Activated B cell treated with CpG ODN at 0.5 μM for 24 hours (primary cell): ENCODE data around the gene RPL39L. TPM values are rescaled to one million over a fixed set of nuclear protein-coding genes. Genes with fewer than 3 reads are reported as not detected.

ENCODE experiments used
- ATAC-seq: fragments of 200-7000 bp; cut with Tn5 transposase; one replicate; pipeline ENCODE4 v1.10.0; 2021; ENCODE audit warnings: low read depth, mild to moderate bottlenecking, moderate library complexity
- CTCF ChIA-PET: fragments of 350-600 bp; sonication (Branson Sonifier 250); formaldehyde crosslinking; loops from one replicate; lab custom pipeline; 2021; ENCODE audit warnings: antibody characterized with exemption; lab: Charles Lee
- POLR2A ChIA-PET: fragments of 350-600 bp; sonication (Branson Sonifier 250); formaldehyde crosslinking; loops from one replicate; lab custom pipeline; 2021; ENCODE audit warnings: antibody characterized with exemption; lab: Charles Lee
- DNase-seq: peaks from one replicate; pipeline ENCODE4 v3.0.0; 2022
- H3K27ac Mint-ChIP-seq: one replicate; pipeline ENCODE4 v1.8.0; 2020; ENCODE audit warnings: mixed read lengths
- H3K27me3 Mint-ChIP-seq: one replicate; pipeline ENCODE4 v1.8.0; 2021; ENCODE audit warnings: mixed read lengths
- H3K36me3 Mint-ChIP-seq: one replicate; pipeline ENCODE4 v1.8.0; 2021; ENCODE audit warnings: low read depth, mixed read lengths
- H3K4me1 Mint-ChIP-seq: one replicate; pipeline ENCODE4 v1.8.0; 2021; ENCODE audit warnings: mixed read lengths
- H3K4me3 Mint-ChIP-seq: one replicate; pipeline ENCODE4 v1.8.0; 2020; ENCODE audit warnings: mild to moderate bottlenecking, mixed read lengths
- H3K9me3 Mint-ChIP-seq: one replicate; pipeline ENCODE4 v1.8.0; 2020; ENCODE audit warnings: mixed read lengths
- CTCF ChIP-seq: fragments of 200-600 bp; IDR thresholded peaks from one replicate; pipeline ENCODE4 v1.8.0; 2022; ENCODE audit warnings: antibody characterized with exemption, mild to moderate bottlenecking
- intact Hi-C: fragments of 100-400 bp; cut with micrococcal nuclease; formaldehyde crosslinking; loops from one replicate; pipeline ENCODE4 v1.15.1; 2024
- total RNA-seq: library from RNA; stranded (reverse); gene quantifications from 2 replicates; pipeline ENCODE4 v1.2.3, GENCODE V29; 2022

Gene RPL39L
- total RNA-seq, 1 donor from 2014 or later, result 4.7 TPM

GRCh38 chr3:187076297-187076696 is 63.0 kb downstream of the RPL39L start:
- H3K4me3 Mint-ChIP-seq, result no peak overlapping the region
- H3K4me1 Mint-ChIP-seq, result peaks cover 23% of the 10 kb centered on the region
- ChIA-PET CTCF (no interaction called here), POLR2A (interaction anchor here (0.5 kb wide), 1 partner anchor 9 kb away, joined by 6 read pairs; no protein-coding TSS in a partner anchor)
- H3K36me3 Mint-ChIP-seq, result peaks cover 84% of the 10 kb centered on the region
- ATAC-seq (no peak), DNase-seq (no peak)
- intact Hi-C loops, result no loop called here
- no peaks in the 10 kb centered on the region for H3K9me3 Mint-ChIP-seq
- H3K27ac Mint-ChIP-seq, result peak overlapping the region; percentile 62
- TF ChIP-seq CTCF, result no peak
- H3K27me3 Mint-ChIP-seq, result no peaks in the 10 kb centered on the region

- no peak for ATAC-seq
- Mint-ChIP-seq H3K4me3 (no peak overlapping the region), H3K36me3 (peaks cover 93% of the 10 kb centered on the region), H3K9me3 (no peaks in the 10 kb centered on the region), H3K27me3 (no peaks in the 10 kb centered on the region), H3K4me1 (peaks cover 35% of the 10 kb centered on the region), H3K27ac (no peak overlapping the region)
- no peak for TF ChIP-seq CTCF
- ChIA-PET POLR2A (interaction anchor here (0.7 to 1.4 kb wide), 2 partner anchors 9 to 1115 kb away, joined by 3 to 10 read pairs; no protein-coding TSS in a partner anchor), CTCF (interaction anchor here (1.8 kb wide), 1 partner anchor 226 kb away, joined by 5 read pairs; no protein-coding TSS in a partner anchor)
- intact Hi-C loops, result no loop called here
- no peak for DNase-seq
Observed at GRCh38 chr3:187074846-187075245, 64.5 kb downstream of the RPL39L start.

GRCh38 chr3:187073581-187074098 is 65.7 kb downstream of the RPL39L start:
- intact Hi-C loops, result loop anchor here (2.0 kb wide), 1 partner anchor 15 kb away; no protein-coding TSS in a partner anchor
- CTCF ChIA-PET, result interaction anchor here (0.9 to 1.8 kb wide), 2 partner anchors 29 to 224 kb away, joined by 3 to 5 read pairs; no protein-coding TSS in a partner anchor
- DNase-seq (no peak), ATAC-seq (no peak)
- Mint-ChIP-seq H3K27me3 (no peaks in the 10 kb centered on the region), H3K4me3 (no peak overlapping the region), H3K27ac (peak overlapping the region; percentile 82), H3K36me3 (peaks cover 95% of the 10 kb centered on the region), H3K4me1 (peaks cover 47% of the 10 kb centered on the region), H3K9me3 (no peaks in the 10 kb centered on the region)
- no peak for TF ChIP-seq CTCF
- POLR2A ChIA-PET, result interaction anchor here (1.4 kb wide), 1 partner anchor 8 kb away, joined by 10 read pairs; no protein-coding TSS in a partner anchor

GRCh38 chr3:187072511-187072910 is 66.8 kb downstream of the RPL39L start:
- Mint-ChIP-seq H3K27ac (peak overlapping the region; percentile 82), H3K36me3 (peaks cover 95% of the 10 kb centered on the region), H3K27me3 (no peaks in the 10 kb centered on the region), H3K4me1 (peaks cover 58% of the 10 kb centered on the region), H3K9me3 (no peaks in the 10 kb centered on the region), H3K4me3 (peak overlapping the region; percentile 52)
- CTCF ChIA-PET, result interaction anchor here (1.3 kb wide), 1 partner anchor 223 kb away, joined by 4 read pairs; no protein-coding TSS in a partner anchor
- TF ChIP-seq CTCF, result no peak
- POLR2A ChIA-PET, result no interaction called here
- ATAC-seq, result peak; percentile 84
- intact Hi-C loops, result loop anchor here (1.0 to 2.0 kb wide), 2 partner anchors 8 to 16 kb away; no protein-coding TSS in a partner anchor
- no peak for DNase-seq

GRCh38 chr3:187072102-187072501 is 67.2 kb downstream of the RPL39L start:
- ATAC-seq (peak; percentile 36), DNase-seq (no peak)
- POLR2A ChIA-PET, result no interaction called here
- Mint-ChIP-seq H3K27me3 (no peaks in the 10 kb centered on the region), H3K9me3 (no peaks in the 10 kb centered on the region), H3K36me3 (peaks cover 95% of the 10 kb centered on the region), H3K27ac (peak overlapping the region; percentile 82), H3K4me3 (no peak overlapping the region), H3K4me1 (peaks cover 63% of the 10 kb centered on the region)
- intact Hi-C loops, result loop anchor here (1.0 to 2.0 kb wide), 2 partner anchors 8 to 17 kb away; no protein-coding TSS in a partner anchor
- CTCF ChIA-PET, result interaction anchor here (1.3 kb wide), 1 partner anchor 223 kb away, joined by 4 read pairs; no protein-coding TSS in a partner anchor
- TF ChIP-seq CTCF, result no peak
